A549 treated with GW870086 at 1 μM for 4 hours (cell line): Measurements from ENCODE around the gene TMEM178B. TPM values are rescaled to one million over a fixed set of nuclear protein-coding genes. Genes with fewer than 3 reads are reported as not detected.

ENCODE experiments used
- total RNA-seq: library from RNA; stranded (reverse); fragments of 200-300 nt; extraction: Qiagen RNA extraction; gene quantifications from 5 replicates; pipeline ENCODE4 v1.2.3, GENCODE V29; 2022; ENCODE audit warnings: low read depth

The TMEM178B gene
- 1.2 to 1.7 TPM (median 1.5 TPM) in 5 replicates for total RNA-seq

DNA sequence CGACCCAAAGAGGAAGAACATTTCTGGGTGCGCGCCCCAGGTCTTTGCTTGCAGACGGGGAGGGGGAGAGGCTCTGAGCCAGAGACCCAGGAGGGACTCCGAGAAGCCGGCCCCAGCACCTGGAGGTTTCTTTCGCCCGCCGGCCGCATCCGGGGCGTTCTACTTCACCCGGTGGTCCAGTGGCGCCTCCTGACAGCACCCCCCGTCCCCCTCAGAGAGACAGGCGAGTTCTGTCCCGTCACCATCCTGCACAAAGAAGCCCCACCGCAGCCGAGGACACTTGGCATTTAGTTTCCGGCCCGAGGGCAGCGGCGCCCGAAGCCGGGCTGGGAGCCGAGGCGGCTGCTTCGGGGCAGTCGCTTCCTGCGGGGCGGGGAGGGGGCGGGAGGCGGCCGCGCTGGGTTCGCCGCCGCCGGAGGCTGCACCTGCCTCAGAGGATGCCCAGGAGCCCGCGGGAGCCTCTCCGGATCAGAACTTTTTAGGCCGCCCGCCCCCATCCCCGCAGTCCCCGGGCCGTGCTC is at the start of gene TMEM178B:
Gene TMEM178B, plus strand, starts transcription at position 424 of the 521 bp plus-strand sequence.

Other genes with a start within 250 kb of the TMEM178B start
- gene BRAF, start 149.1 kb upstream of the TMEM178B start, total RNA-seq = 4.1 to 7.1 TPM (median 5.2 TPM) in 5 replicates
- gene MRPS33, start 59.1 kb upstream of the TMEM178B start, total RNA-seq = 106 to 129 TPM (median 111 TPM) in 5 replicates